Spleen (tissue), 11 donors: ENCODE results near the gene PARD3. TPM values are rescaled to one million over a fixed set of nuclear protein-coding genes. Genes with fewer than 3 reads are reported as not detected.

Experiments used
- DNase-seq: peaks from one replicate; pipeline ENCODE4 v3.0.0-alpha.2; 2020
- H3K27ac ChIP-seq, 8 donors: fragments of 200-600 bp; sonication (generic) in 7 of 8; 1 replicate in 4 of 8; 2 replicates in 4 of 8; pipeline versions ENCODE4 v1.5.0 to v1.8.0; 2016 to 2021; ENCODE audit warnings: inconsistent platforms in 4 of 8, mild to moderate bottlenecking in 4 of 8, moderate library complexity in 1 of 8
- H3K27me3 ChIP-seq, 7 donors: fragments of 200-600 bp; sonication (generic) in 6 of 7; replicated peaks in 1 of 7; 1 replicate in 4 of 7; 2 replicates in 3 of 7; pipeline versions ENCODE4 v1.5.0 to v1.8.0; 2016 to 2021; ENCODE audit warnings: inconsistent platforms in 3 of 7, mild to moderate bottlenecking in 1 of 7
- H3K36me3 ChIP-seq, 6 donors: fragments of 200-600 bp; sonication (generic) in 5 of 6; 1 replicate in 4 of 6; 2 replicates in 2 of 6; pipeline versions ENCODE4 v1.5.0 to v1.8.0; 2016 to 2021; ENCODE audit warnings: inconsistent platforms in 2 of 6
- H3K4me1 ChIP-seq, 6 donors: fragments of 200-600 bp; sonication (generic) in 5 of 6; 1 replicate in 3 of 6; 2 replicates in 3 of 6; pipeline versions ENCODE4 v1.5.0 to v1.8.0; 2016 to 2021; ENCODE audit warnings: inconsistent platforms in 3 of 6
- H3K4me3 ChIP-seq, 8 donors: fragments of 200-600 bp; sonication (generic) in 7 of 8; 1 replicate in 4 of 8; 2 replicates in 4 of 8; pipeline versions ENCODE4 v1.5.0 to v1.8.0; 2016 to 2021; ENCODE audit warnings: inconsistent platforms in 4 of 8, mild to moderate bottlenecking in 4 of 8, moderate library complexity in 2 of 8
- H3K9me3 ChIP-seq, 8 donors: fragments of 200-600 bp; sonication (generic) in 7 of 8; 1 replicate in 4 of 8; 2 replicates in 4 of 8; pipeline versions ENCODE4 v1.5.0 to v1.8.0; 2016 to 2021; ENCODE audit warnings: inconsistent platforms in 4 of 8
- CTCF ChIP-seq, 11 experiments: fragments of 200-600 bp in 7 of 11; fragments of 450-650 bp in 4 of 11; sonication (generic) in 4 of 11; IDR thresholded peaks in 8 of 11; conservative IDR thresholded peaks in 3 of 11; 1 replicate in 7 of 11; 2 replicates in 4 of 11; pipeline versions ENCODE4 v1.4.0 to v1.8.0; 2016 to 2021; ENCODE audit warnings: antibody characterized with exemption in 11 of 11, inconsistent platforms in 4 of 11, mild to moderate bottlenecking in 1 of 11
- POLR2A ChIP-seq, 3 donors: fragments of 450-650 bp; IDR thresholded peaks; one replicate each; pipeline ENCODE4 v1.5.1; 2017; ENCODE audit warnings: antibody characterized with exemption in 3 of 3, mild to moderate bottlenecking in 1 of 3
- POLR2AphosphoS5 ChIP-seq, 3 donors: sonication (generic); formaldehyde crosslinking; IDR thresholded peaks; one replicate each; pipeline ENCODE4 v1.5.1; 2017; ENCODE audit warnings: antibody characterized with exemption in 3 of 3
- WGBS, 5 donors: extraction: QIAGEN DNeasy Blood & Tissue Kit in 3 of 5; methylation state at CpG; one replicate each; pipeline versions ENCODE4 v1.1.5 to v1.1.7; 2013 to 2018; 5-methylcytosine and 5-hydroxymethylcytosine counted together
- intact Hi-C: fragments of 100-400 bp; cut with DNase I; formaldehyde crosslinking; loops from one replicate; pipeline ENCODE4 v1.15.0; 2023; ENCODE audit warnings: low total_unique reads
- polyA plus RNA-seq, 3 donors: library from polyadenylated mRNA; stranded (reverse); fragments of 200-250 nt; gene quantifications; one replicate each; pipeline ENCODE4 v1.2.1, GENCODE V29; 2013
- total RNA-seq, 7 donors: library from RNA; depleted of rRNA in 3 of 7; stranded (reverse); fragments of >200 nt in 3 of 7; fragmentation: NEBNext Ultra II Directional in 4 of 7; extraction: Animal tissue kit (Norgen Biotek cat#: 25700) in 4 of 7; gene quantifications; one replicate each; pipeline versions ENCODE4 v1.1.0 to v1.2.1, GENCODE V29; 2016 to 2021
- donor health status: healthy with polysubstance abuse.
- donor health status: DM: no; HTN: no; CAD: no; lungs with moderate emphysema.
- donor health status: DM: no; HTN: no; CAD: no.
- donor health status: Bipolar disorder and iron deficiency.
- donor health status: healthy.
- donor health status: DM: no; HTN: no; CAD: no.
- donor health status: DM: yes; HTN: yes; CAD: no.

The PARD3 gene
- total and polyA plus RNA-seq, 10 donors, result 2.8 to 18.9 (median 10.8) TPM

DNA sequence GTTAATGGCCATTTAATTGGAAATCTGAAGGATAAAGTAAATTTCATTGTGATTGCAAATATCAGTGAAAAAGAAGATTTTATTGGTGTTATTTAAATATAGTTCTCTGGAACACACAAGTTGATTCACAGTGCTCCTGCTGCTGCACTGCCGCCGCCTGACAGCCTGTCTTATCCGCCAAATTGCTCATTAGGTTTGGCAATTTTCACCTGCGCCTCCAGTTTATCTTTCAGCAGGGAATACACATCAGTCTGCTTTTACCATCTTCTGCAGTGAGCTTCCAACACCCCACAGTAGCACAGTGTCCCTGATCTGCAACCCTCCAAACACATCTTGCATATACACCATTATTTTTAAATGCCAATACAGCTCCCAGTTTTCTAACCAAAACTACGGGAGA lies 308.3 kb downstream of the PARD3 start:
- Histone ChIP-seq H3K9me3 (no peaks in the 10 kb centered on the region), H3K36me3 (no peaks in the 10 kb centered on the region), H3K4me1 (no peaks in the 10 kb centered on the region), H3K27me3 (no peaks in the 10 kb centered on the region), H3K4me3 (no peak overlapping the region), H3K27ac (no peak overlapping the region)
- TF ChIP-seq POLR2A (IDR thresholded peaks at IDR 0.05) (no peak), CTCF (IDR thresholded peaks at IDR 0.05 in 8 of 11, conservative IDR thresholded peaks at IDR 0.05 in 3 of 11) (no peak), POLR2AphosphoS5 (IDR thresholded peaks at IDR 0.05) (no peak)
- DNase-seq, result no peak
- WGBS, 5 donors, result 92 to 96% (median 92%) methylated on average over 5 of the region's 5 CpGs
- intact Hi-C loops, result no loop called here

- Histone ChIP-seq H3K27ac (no peak overlapping the region), H3K4me1 (no peaks in the 10 kb centered on the region), H3K9me3 (no peaks in the 10 kb centered on the region), H3K36me3 (no peaks in the 10 kb centered on the region), H3K4me3 (no peak overlapping the region), H3K27me3 (no peaks in the 10 kb centered on the region)
- intact Hi-C loops, result no loop called here
- WGBS, 5 donors, result 74 to 95% (median 87%) methylated on average over 2 of the region's 2 CpGs
- DNase-seq, result no peak
- TF ChIP-seq POLR2AphosphoS5 (IDR thresholded peaks at IDR 0.05) (no peak), POLR2A (IDR thresholded peaks at IDR 0.05) (no peak), CTCF (IDR thresholded peaks at IDR 0.05 in 8 of 11, conservative IDR thresholded peaks at IDR 0.05 in 3 of 11) (no peak)
These were observed 309.8 kb downstream of the PARD3 start for GRCh38 chr10:34505338-34505737.

DNA sequence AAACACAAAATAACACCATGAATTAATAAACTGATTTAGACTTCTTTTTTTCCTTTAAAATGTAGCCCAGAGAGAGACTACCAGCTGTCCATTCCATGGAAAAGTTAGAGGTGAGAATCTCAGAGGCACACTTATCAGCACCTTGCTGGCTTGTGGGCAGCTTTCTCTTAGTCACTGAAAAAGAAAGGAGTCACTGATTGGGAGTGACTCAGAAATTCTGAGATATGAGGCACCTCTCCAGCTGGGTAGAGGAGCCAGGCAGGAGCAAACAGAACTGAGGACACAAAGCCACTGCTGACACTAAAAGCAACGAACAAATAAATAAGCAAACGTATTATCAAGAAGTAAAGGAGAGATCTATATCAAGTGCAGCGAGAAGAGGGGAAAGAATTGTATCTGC lies 310.6 kb downstream of the PARD3 start:
- Histone ChIP-seq H3K27ac (no peak overlapping the region), H3K9me3 (no peaks in the 10 kb centered on the region)
- WGBS, 5 donors, result 72 to 92% (median 83%) methylated on average over 3 of the region's 3 CpGs

DNA sequence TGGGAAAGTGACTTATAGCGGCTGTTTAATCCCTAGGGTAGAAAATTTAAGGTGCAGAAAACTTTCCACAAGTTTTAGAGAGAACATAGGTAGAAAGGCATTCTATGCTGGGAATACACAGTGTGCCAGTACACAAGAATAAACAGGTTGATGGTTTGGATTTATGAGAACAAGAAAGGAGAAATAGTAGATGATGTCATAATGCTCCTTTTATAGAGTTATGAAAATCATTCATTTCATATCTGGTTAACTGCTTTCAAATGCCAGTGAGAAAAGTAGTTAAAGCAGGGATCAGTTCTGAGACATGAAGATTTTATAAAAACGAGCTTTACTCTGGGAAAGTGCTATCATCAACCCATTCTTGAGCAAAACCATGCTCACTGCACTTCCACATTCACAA lies 311.4 kb downstream of the PARD3 start:
- TF ChIP-seq POLR2AphosphoS5 (IDR thresholded peaks at IDR 0.05), result no peak
- no peak for TF ChIP-seq CTCF (IDR thresholded peaks at IDR 0.05 in 8 of 11, conservative IDR thresholded peaks at IDR 0.05 in 3 of 11)
- TF ChIP-seq POLR2A (IDR thresholded peaks at IDR 0.05), result no peak
- H3K4me1 ChIP-seq, result no peaks in the 10 kb centered on the region
- no peak for DNase-seq
- WGBS, 5 donors, result 72 to 91% (median 83%) methylated on average over 2 of the region's 2 CpGs
- H3K27ac ChIP-seq, result no peak overlapping the region
- H3K9me3 ChIP-seq, result no peaks in the 10 kb centered on the region
- H3K36me3 ChIP-seq, result no peaks in the 10 kb centered on the region
- no peaks in the 10 kb centered on the region for H3K27me3 ChIP-seq
- no peak overlapping the region for H3K4me3 ChIP-seq
- intact Hi-C loops, result no loop called here

More for the DNA sequence above, 310.6 kb downstream of the PARD3 start:
- TF ChIP-seq POLR2A (IDR thresholded peaks at IDR 0.05) (no peak), CTCF (IDR thresholded peaks at IDR 0.05 in 8 of 11, conservative IDR thresholded peaks at IDR 0.05 in 3 of 11) (no peak), POLR2AphosphoS5 (IDR thresholded peaks at IDR 0.05) (no peak)
- H3K27me3 ChIP-seq, result no peaks in the 10 kb centered on the region
- no peak for DNase-seq
- no peaks in the 10 kb centered on the region for H3K36me3 ChIP-seq
- no peak overlapping the region for H3K4me3 ChIP-seq
- intact Hi-C loops, result no loop called here
- H3K4me1 ChIP-seq, result no peaks in the 10 kb centered on the region
